H1 (cell line): ENCODE data around the gene IFRD1.

Experiments used
- CEBPB ChIP-seq: IDR thresholded peaks from 2 replicates; pipeline ENCODE4 v1.6.1; 2012; ENCODE audit warnings: low read depth, low read length
- EP300 ChIP-seq, 2 experiments: IDR thresholded peaks; 1 replicate in 1 of 2; 2 replicates in 1 of 2; pipeline ENCODE4 v1.6.1; 2011 to 2012; ENCODE audit warnings: low read depth in 2 of 2, low read length in 2 of 2, mild to moderate bottlenecking in 2 of 2, borderline replicate concordance in 1 of 2, inconsistent platforms in 1 of 2, moderate library complexity in 1 of 2
- JUND ChIP-seq: IDR thresholded peaks from 2 replicates; pipeline ENCODE4 v1.6.1; 2011; ENCODE audit warnings: mild to moderate bottlenecking, improper control_type of control experiment, low read length
- MAX ChIP-seq: IDR thresholded peaks from 2 replicates; pipeline ENCODE4 v1.6.1; 2012; ENCODE audit warnings: inconsistent platforms
- POLR2AphosphoS5 ChIP-seq: IDR thresholded peaks from 2 replicates; pipeline ENCODE4 v1.6.1; 2011; ENCODE audit warnings: low read depth, low read length
- RFX5 ChIP-seq: IDR thresholded peaks from 2 replicates; pipeline ENCODE4 v1.6.1; 2011; ENCODE audit warnings: low read depth, low read length, improper control_type of control experiment, borderline replicate concordance

- no peak for TF ChIP-seq JUND
- no peak for TF ChIP-seq MAX
- no peak for TF ChIP-seq POLR2AphosphoS5
- no peak for TF ChIP-seq RFX5
- no peak for TF ChIP-seq CEBPB
- no peak for TF ChIP-seq EP300 (IDR thresholded peaks at IDR 0.05; ENCODE audit: borderline replicate concordance in 1 of 2, low read depth in 2 of 2, low read length in 2 of 2)
Measured at GRCh38 chr7:112404321-112404720, 45.9 kb upstream of the IFRD1 start.
